Measurements from ENCODE around the gene CDH23.

DNA sequence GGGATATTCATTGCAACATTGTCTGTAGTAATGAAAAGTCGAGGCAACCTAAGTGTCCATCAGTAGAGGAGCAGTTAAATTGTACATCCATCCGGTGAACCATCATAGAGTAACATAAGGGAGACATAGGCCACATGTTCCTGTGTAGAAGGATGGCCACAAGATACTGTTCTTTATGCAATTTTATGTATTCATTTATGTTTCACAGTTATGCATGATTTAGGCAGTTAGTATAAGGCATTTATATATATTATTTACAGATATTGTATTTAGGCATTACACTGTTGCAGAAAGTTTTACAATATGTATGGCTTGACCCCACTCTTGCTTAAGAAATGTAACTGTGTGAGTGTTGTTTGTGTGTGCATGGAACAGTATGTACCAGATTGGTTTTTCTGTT, 36.0 kb upstream of the CDH23 start:
- TF ChIP-seq, protein P1, sequence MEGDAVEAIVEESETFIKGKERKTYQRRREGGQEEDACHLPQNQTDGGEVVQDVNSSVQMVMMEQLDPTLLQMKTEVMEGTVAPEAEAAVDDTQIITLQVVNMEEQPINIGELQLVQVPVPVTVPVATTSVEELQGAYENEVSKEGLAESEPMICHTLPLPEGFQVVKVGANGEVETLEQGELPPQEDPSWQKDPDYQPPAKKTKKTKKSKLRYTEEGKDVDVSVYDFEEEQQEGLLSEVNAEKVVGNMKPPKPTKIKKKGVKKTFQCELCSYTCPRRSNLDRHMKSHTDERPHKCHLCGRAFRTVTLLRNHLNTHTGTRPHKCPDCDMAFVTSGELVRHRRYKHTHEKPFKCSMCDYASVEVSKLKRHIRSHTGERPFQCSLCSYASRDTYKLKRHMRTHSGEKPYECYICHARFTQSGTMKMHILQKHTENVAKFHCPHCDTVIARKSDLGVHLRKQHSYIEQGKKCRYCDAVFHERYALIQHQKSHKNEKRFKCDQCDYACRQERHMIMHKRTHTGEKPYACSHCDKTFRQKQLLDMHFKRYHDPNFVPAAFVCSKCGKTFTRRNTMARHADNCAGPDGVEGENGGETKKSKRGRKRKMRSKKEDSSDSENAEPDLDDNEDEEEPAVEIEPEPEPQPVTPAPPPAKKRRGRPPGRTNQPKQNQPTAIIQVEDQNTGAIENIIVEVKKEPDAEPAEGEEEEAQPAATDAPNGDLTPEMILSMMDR (IDR thresholded peaks at IDR 0.05) = no peak
- no peak for TF ChIP-seq POLR2A (IDR thresholded peaks at IDR 0.05)
- TF ChIP-seq POLR2AphosphoS5 (IDR thresholded peaks at IDR 0.05) = no peak
- TF ChIP-seq EP300 (IDR thresholded peaks at IDR 0.05) = no peak

Data from suprapubic skin (tissue), 4 donors.